K562 (cell line): Measurements from ENCODE around the gene ACTL7B. TPM values are rescaled to one million over a fixed set of nuclear protein-coding genes. Genes with fewer than 3 reads are reported as not detected.

Experiments used
- ATAC-seq: fragments of 200-7000 bp; cut with Tn5 transposase; 3 replicates; pipeline ENCODE4 v1.9.1; 2020; ENCODE audit warnings: moderate library complexity
- BruUV-seq: library from RNA; stranded (reverse); fragments of 400-500 nt; replicated peaks from 2 replicates; lab custom pipeline; 2021; lab: Mats Ljungman, UMichigan
- CTCF ChIA-PET: fragments of 300-600 bp; formaldehyde crosslinking; extraction: SDS; loops from one replicate; lab custom pipeline; 2021; ENCODE audit warnings: low intra/inter-chr PET ratio; lab: Yijun Ruan, JAX
- POLR2A ChIA-PET: fragments of 300-600, 350-650 bp; sonication (Branson Sonifier 250); formaldehyde crosslinking; extraction: SDS; loops from one replicate; lab custom pipeline; 2021; ENCODE audit warnings: antibody characterized with exemption, inconsistent platforms; lab: Yijun Ruan, JAX
- DNase-seq, 4 experiments: peaks; one replicate each; pipeline versions ENCODE4 v3.0.0 to v3.0.0-alpha.2; 2011 to 2018; ENCODE audit warnings: low spot score in 3 of 4, mixed read lengths in 3 of 4; ENCODE audit errors: extremely low read depth in 1 of 4
- FAIRE-seq: peaks from 2 replicates; lab custom pipeline; 2011; peaks lifted over from hg19 to GRCh38; lab: Jason Lieb, UNC
- H2AFZ ChIP-seq: 2 replicates; pipeline ENCODE4 v1.6.0; 2011; ENCODE audit warnings: low read depth, low read length, control low read depth, inconsistent platforms
- H3K27ac ChIP-seq: fragments of 200-600 bp; 3 replicates; pipeline ENCODE4 v1.8.0; 2011; ENCODE audit warnings: low read depth, mild to moderate bottlenecking, control low read depth, inconsistent platforms, low read length, moderate library complexity, mixed read lengths; ENCODE audit errors: extremely low read depth
- H3K27me3 ChIP-seq, 2 experiments: fragments of 300-600 bp in 1 of 2; 2 replicates in 1 of 2; 3 replicates in 1 of 2; pipeline versions ENCODE4 v1.6.0 to v1.8.0; 2011; ENCODE audit warnings: inconsistent platforms in 2 of 2, low read length in 2 of 2, mild to moderate bottlenecking in 1 of 2, mixed read lengths in 1 of 2, moderate library complexity in 1 of 2; ENCODE audit not compliant: control insufficient read depth in 2 of 2, insufficient read depth in 2 of 2
- H3K36me3 ChIP-seq: fragments of 300-600 bp; 3 replicates; pipeline ENCODE4 v1.8.0; 2011; ENCODE audit warnings: mild to moderate bottlenecking, low read length, inconsistent platforms; ENCODE audit not compliant: control insufficient read depth, insufficient read depth
- H3K4me1 ChIP-seq, 2 experiments: fragments of 200-600 bp in 1 of 2; replicated peaks in 1 of 2; 2 replicates in 1 of 2; 3 replicates in 1 of 2; pipeline versions ENCODE4 v1.5.1 to v1.8.0; 2011; ENCODE audit warnings: inconsistent platforms in 2 of 2, low read length in 2 of 2, mild to moderate bottlenecking in 1 of 2, mixed read lengths in 1 of 2, moderate library complexity in 1 of 2; ENCODE audit not compliant: control insufficient read depth in 2 of 2, insufficient read depth in 2 of 2
- H3K4me2 ChIP-seq: 2 replicates; pipeline ENCODE4 v1.6.1; 2011; ENCODE audit warnings: low read length, control low read depth, inconsistent platforms, mixed read lengths; ENCODE audit not compliant: insufficient read depth
- H3K4me3 ChIP-seq: fragments of 200-600 bp; sonication (generic), shearing (Covaris generic); 2 replicates; pipeline ENCODE4 v1.5.1; 2016; ENCODE audit warnings: control low read depth, inconsistent platforms
- H3K79me2 ChIP-seq: fragments of 200-600 bp; 3 replicates; pipeline ENCODE4 v1.8.0; 2011; ENCODE audit warnings: low read length, inconsistent platforms; ENCODE audit not compliant: control insufficient read depth, insufficient read depth
- H3K9ac ChIP-seq, 2 experiments: 2 replicates each; pipeline versions ENCODE4 v1.6.0 to v1.6.1; 2011; ENCODE audit warnings: low read depth in 2 of 2, low read length in 2 of 2, control low read depth in 1 of 2, inconsistent platforms in 1 of 2, mild to moderate bottlenecking in 1 of 2, mixed read lengths in 1 of 2; ENCODE audit not compliant: insufficient read depth in 1 of 2
- H3K9me1 ChIP-seq: one replicate; pipeline ENCODE4 v1.6.0; 2011; ENCODE audit warnings: inconsistent platforms, mild to moderate bottlenecking, low read length, moderate library complexity; ENCODE audit not compliant: control insufficient read depth, insufficient read depth
- H3K9me3 ChIP-seq: replicated peaks from 2 replicates; pipeline ENCODE4 v1.5.1; 2011; ENCODE audit warnings: low read depth, low read length, inconsistent platforms; ENCODE audit not compliant: control insufficient read depth, insufficient read depth
- H4K20me1 ChIP-seq: replicated peaks from 2 replicates; pipeline ENCODE4 v1.6.1; 2011; ENCODE audit warnings: low read length, inconsistent platforms, mixed read lengths; ENCODE audit not compliant: control insufficient read depth, insufficient read depth
- BRF2 ChIP-seq: IDR thresholded peaks from 3 replicates; pipeline ENCODE4 v1.6.1; 2011; ENCODE audit warnings: borderline replicate concordance, mild to moderate bottlenecking; ENCODE audit not compliant: insufficient read length, insufficient read depth
- CEBPG ChIP-seq, 3 experiments: fragments of 200-800 bp in 1 of 3; sonication (Bioruptor generic) in 1 of 3; sonication (generic) in 1 of 3; formaldehyde crosslinking in 1 of 3; IDR thresholded peaks in 2 of 3; conservative IDR thresholded peaks in 1 of 3; 2 replicates each; pipeline versions ENCODE4 v1.6.1 to v1.8.0; 2016 to 2022; ENCODE audit warnings: missing compliant biosample characterization in 2 of 3, missing genetic modification characterization in 2 of 3, mild to moderate bottlenecking in 1 of 3, missing genetic modification reagents in 1 of 3
- GTF3C2 ChIP-seq: IDR thresholded peaks from 3 replicates; pipeline ENCODE4 v1.6.1; 2011; ENCODE audit warnings: borderline replicate concordance, mild to moderate bottlenecking, moderate library complexity; ENCODE audit not compliant: insufficient read length; ENCODE audit errors: extremely low read depth
- MECOM ChIP-seq: fragments of 250-450 bp; sonication (Bioruptor Pico); IDR thresholded peaks from 2 replicates; pipeline ENCODE4 v1.8.0; 2022; ENCODE audit warnings: inconsistent platforms
- NFIX ChIP-seq: fragments of 250-450 bp; sonication (Bioruptor Pico); IDR thresholded peaks from 2 replicates; pipeline ENCODE4 v1.4.0; 2020; ENCODE audit warnings: low read depth, mild to moderate bottlenecking, moderate library complexity
- ZNF277 ChIP-seq: fragments of 250-450 bp; sonication (Bioruptor Pico); IDR thresholded peaks from 2 replicates; pipeline ENCODE4 v1.8.0; 2022; ENCODE audit warnings: inconsistent platforms, mild to moderate bottlenecking, moderate library complexity, borderline replicate concordance
- WGBS: fragments of 100-300 bp; shearing (Covaris generic); methylation state at CpG from one replicate; pipeline ENCODE4 v1.1.6; 2016; ENCODE audit warnings: low coverage, mixed read lengths; ENCODE audit not compliant: insufficient coverage; ENCODE audit errors: missing lambda C conversion rate; 5-methylcytosine and 5-hydroxymethylcytosine counted together
- in situ Hi-C: fragments of 300-500 bp; cut with MboI; formaldehyde crosslinking; loops from 4 replicates; pipeline ENCODE4 v1.15.0; 2018; ENCODE audit warnings: inconsistent platforms, mixed read lengths
- intact Hi-C: fragments of 100-400 bp; cut with micrococcal nuclease; formaldehyde crosslinking; loops from 2 replicates; pipeline ENCODE4 v1.14.2; 2022
- polyA plus RNA-seq, 8 experiments: library from polyadenylated mRNA; depleted of rRNA in 4 of 8; stranded (reverse) in 5 of 8; unstranded in 3 of 8; fragments of >200 nt; fragmentation: Nextera tagmentation in 2 of 8; fragmentation: Illumina TruSeq in 1 of 8; extraction: Ambion mirVana in 2 of 8; extraction: Trizol in 1 of 8; gene quantifications; 2 replicates each; pipeline versions ENCODE4 v1.2.1 to v1.2.3, GENCODE V29; 2011 to 2014; ENCODE audit warnings: inconsistent platforms in 1 of 8, missing spikeins in 1 of 8
- total RNA-seq, 7 experiments: library from RNA; depleted of rRNA in 6 of 7; stranded (reverse); fragments of >200 nt in 6 of 7; fragmentation: Illumina TruSeq in 2 of 7; extraction: Trizol in 2 of 7; gene quantifications; 2 replicates each; pipeline versions ENCODE4 v1.2.1 to v1.2.3, GENCODE V29; 2011 to 2021; ENCODE audit warnings: low replicate concordance in 1 of 7

Gene ACTL7B
- total and polyA plus RNA-seq, 9 of the 15 experiments (the other 6 are each of a cell fraction or from before 2014, with no cell fraction given): not detected

GRCh38 chr9:108905494-108905893, 49.7 kb upstream of the ACTL7B start:
- H3K4me3 ChIP-seq: no peak overlapping the region
- no peak overlapping the region for H3K27ac ChIP-seq
- H3K4me1 ChIP-seq: peaks cover 0 to 12% of the 10 kb centered on the region in 2 experiments; a peak in 3 of 5 replicates
- BruUV-seq: no TSS peak
- no peaks in the 10 kb centered on the region for H3K27me3 ChIP-seq
- no peaks in the 10 kb centered on the region for H3K79me2 ChIP-seq
- intact Hi-C loops: no loop called here
- ChIA-PET POLR2A (no interaction called here), CTCF (no interaction called here)
- no peak overlapping the region for H3K4me2 ChIP-seq
- H2AFZ ChIP-seq: no peak overlapping the region
- FAIRE-seq: no peak
- no peaks in the 10 kb centered on the region for H3K9me3 ChIP-seq
- no peaks in the 10 kb centered on the region for H3K9me1 ChIP-seq
- peaks cover 84% of the 10 kb centered on the region for H3K36me3 ChIP-seq
- WGBS: 73% methylated on average over 2 of the region's 2 CpGs
- H3K9ac ChIP-seq: no peak overlapping the region
- in situ Hi-C loops: no loop called here
- ATAC-seq: no peak
- TF ChIP-seq BRF2 (no peak), ZNF277 (no peak), MECOM (CRISPR knock-in tag) (no peak), CEBPG (CRISPR knock-in tag; IDR thresholded peaks at IDR 0.05) (no peak), CEBPG (tag; conservative IDR thresholded peaks at IDR 0.05 in 1 of 2, IDR thresholded peaks at IDR 0.05 in 1 of 2) (peak in 1 of 2 experiments; percentile 56; a peak in 1 of 4 replicates), NFIX (CRISPR knock-in tag) (no peak), GTF3C2 (no peak)
- H4K20me1 ChIP-seq: no peaks in the 10 kb centered on the region
- DNase-seq: no peak
